Sigmoid colon (tissue), 7 donors: ENCODE data around the gene LARGE1. TPM values are rescaled to one million over a fixed set of nuclear protein-coding genes. Genes with fewer than 3 reads are reported as not detected.

Experiments used
- DNase-seq: peaks from one replicate; pipeline ENCODE4 v3.0.0-alpha.2; 2019
- H3K27ac ChIP-seq, 4 donors: fragments of 200-600 bp; sonication (generic); one replicate each; pipeline ENCODE4 v1.5.1; 2016 to 2019; ENCODE audit warnings: mild to moderate bottlenecking in 1 of 4
- H3K27me3 ChIP-seq, 3 donors: fragments of 200-600 bp; sonication (generic); one replicate each; pipeline ENCODE4 v1.5.1; 2019; ENCODE audit warnings: mild to moderate bottlenecking in 1 of 3
- H3K36me3 ChIP-seq, 4 donors: fragments of 200-600 bp; sonication (generic); one replicate each; pipeline ENCODE4 v1.5.1; 2016 to 2019
- H3K4me1 ChIP-seq, 4 donors: fragments of 200-600 bp; sonication (generic); one replicate each; pipeline ENCODE4 v1.5.1; 2017 to 2019
- H3K4me3 ChIP-seq, 4 donors: fragments of 200-600 bp; sonication (generic); one replicate each; pipeline ENCODE4 v1.5.1; 2017 to 2019; ENCODE audit warnings: mild to moderate bottlenecking in 2 of 4, moderate library complexity in 1 of 4
- H3K9me3 ChIP-seq, 4 donors: fragments of 200-600 bp in 3 of 4; sonication (generic) in 3 of 4; one replicate each; pipeline versions ENCODE4 v1.5.1 to v1.6.1; 2013 to 2019
- EP300 ChIP-seq, 4 donors: sonication (generic); formaldehyde crosslinking; IDR thresholded peaks; one replicate each; pipeline ENCODE4 v1.6.1; 2017; ENCODE audit warnings: antibody characterized with exemption in 4 of 4
- POLR2A ChIP-seq, 2 donors: fragments of 450-650 bp; IDR thresholded peaks; one replicate each; pipeline ENCODE4 v1.6.1; 2016; ENCODE audit warnings: antibody characterized with exemption in 2 of 2, mild to moderate bottlenecking in 2 of 2, moderate library complexity in 2 of 2
- POLR2AphosphoS5 ChIP-seq, 4 donors: sonication (generic); formaldehyde crosslinking; IDR thresholded peaks; one replicate each; pipeline ENCODE4 v1.6.1; 2017; ENCODE audit warnings: antibody characterized with exemption in 4 of 4
- WGBS, 2 donors: extraction: QIAGEN DNeasy Blood & Tissue Kit; methylation state at CpG; one replicate each; pipeline ENCODE4 v1.1.7; 2013; 5-methylcytosine and 5-hydroxymethylcytosine counted together
- intact Hi-C: fragments of 100-400 bp; cut with DNase I; formaldehyde crosslinking; loops from one replicate; pipeline ENCODE4 v1.15.1; 2023
- polyA plus RNA-seq, 3 donors: library from polyadenylated mRNA; stranded (reverse); fragments of 200-250 nt; gene quantifications; one replicate each; pipeline ENCODE4 v1.2.3, GENCODE V29; 2013
- total RNA-seq, 4 donors: library from RNA; depleted of rRNA; stranded (reverse); fragments of >200 nt; gene quantifications; one replicate each; pipeline ENCODE4 v1.1.0, GENCODE V29; 2016
- TF ChIP-seq, protein P1 (sequence below), 4 experiments: fragments of 450-650 bp in 3 of 4; fragments of 200-600 bp in 1 of 4; IDR thresholded peaks; one replicate each; pipeline ENCODE4 v1.5.1; 2016 to 2019; ENCODE audit warnings: antibody characterized with exemption in 4 of 4, mild to moderate bottlenecking in 3 of 4, moderate library complexity in 2 of 4
- donor health status: healthy with polysubstance abuse.
- donor health status: Bipolar disorder and iron deficiency.
- donor health status: healthy.

LARGE1 gene
- total and polyA plus RNA-seq, 7 donors, result 5.8 to 74.4 (median 38.0) TPM

DNA sequence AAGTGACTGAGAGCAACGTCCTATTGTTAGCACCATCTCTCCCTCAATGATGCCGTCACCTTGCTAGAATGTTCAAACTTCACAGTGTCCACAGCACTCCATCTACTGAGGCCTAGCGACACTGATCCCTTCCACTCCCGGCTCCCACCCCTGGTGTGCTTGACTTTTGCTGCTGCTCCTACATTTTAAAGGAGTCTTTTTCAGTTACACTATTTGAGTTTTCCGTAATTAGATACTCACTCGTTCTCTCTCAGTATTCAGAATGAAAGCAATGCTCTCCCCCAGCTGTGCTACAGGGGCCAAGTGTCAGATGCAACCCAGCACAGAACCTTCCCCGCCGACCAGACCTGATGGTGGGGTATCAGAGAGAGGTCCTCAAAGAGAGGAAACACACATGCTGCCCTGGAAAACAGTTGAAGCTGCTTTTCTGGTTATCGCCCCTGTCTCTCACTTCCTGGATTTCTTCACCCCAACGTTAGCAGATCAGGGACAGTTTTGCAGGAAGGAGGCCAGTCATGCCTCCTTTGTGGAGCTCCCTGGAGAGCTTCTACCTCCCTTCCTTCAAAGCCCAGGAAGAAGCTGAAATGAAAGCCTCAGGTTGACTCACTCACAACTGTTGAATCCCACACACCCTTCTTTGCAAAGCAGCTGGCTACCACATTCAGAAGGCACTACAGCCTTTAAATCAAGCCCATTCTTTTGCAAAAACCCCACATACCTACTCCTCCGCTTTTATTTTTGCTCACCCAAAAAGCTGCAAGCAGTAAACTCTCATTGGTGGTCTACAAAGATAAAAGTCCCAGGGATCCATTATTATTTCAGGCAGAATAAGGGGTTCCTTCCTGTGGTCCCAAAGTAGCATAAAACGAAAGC is 23.5 kb downstream of the LARGE1 start:
- peak overlapping the region in 1 of 4 donors; percentile 14 for H3K27ac ChIP-seq
- H3K4me1 ChIP-seq, result peaks cover 0 to 68% (median 57%) of the 10 kb centered on the region in 4 donors
- intact Hi-C loops, result no loop called here
- H3K27me3 ChIP-seq, result no peaks in the 10 kb centered on the region
- WGBS, 2 donors, result 76 to 87% methylated on average over 12 of the region's 12 CpGs
- DNase-seq, result no peak
- TF ChIP-seq, protein P1, sequence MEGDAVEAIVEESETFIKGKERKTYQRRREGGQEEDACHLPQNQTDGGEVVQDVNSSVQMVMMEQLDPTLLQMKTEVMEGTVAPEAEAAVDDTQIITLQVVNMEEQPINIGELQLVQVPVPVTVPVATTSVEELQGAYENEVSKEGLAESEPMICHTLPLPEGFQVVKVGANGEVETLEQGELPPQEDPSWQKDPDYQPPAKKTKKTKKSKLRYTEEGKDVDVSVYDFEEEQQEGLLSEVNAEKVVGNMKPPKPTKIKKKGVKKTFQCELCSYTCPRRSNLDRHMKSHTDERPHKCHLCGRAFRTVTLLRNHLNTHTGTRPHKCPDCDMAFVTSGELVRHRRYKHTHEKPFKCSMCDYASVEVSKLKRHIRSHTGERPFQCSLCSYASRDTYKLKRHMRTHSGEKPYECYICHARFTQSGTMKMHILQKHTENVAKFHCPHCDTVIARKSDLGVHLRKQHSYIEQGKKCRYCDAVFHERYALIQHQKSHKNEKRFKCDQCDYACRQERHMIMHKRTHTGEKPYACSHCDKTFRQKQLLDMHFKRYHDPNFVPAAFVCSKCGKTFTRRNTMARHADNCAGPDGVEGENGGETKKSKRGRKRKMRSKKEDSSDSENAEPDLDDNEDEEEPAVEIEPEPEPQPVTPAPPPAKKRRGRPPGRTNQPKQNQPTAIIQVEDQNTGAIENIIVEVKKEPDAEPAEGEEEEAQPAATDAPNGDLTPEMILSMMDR (IDR thresholded peaks at IDR 0.05), result no peak
- no peak for TF ChIP-seq POLR2A (IDR thresholded peaks at IDR 0.05)
- no peak for TF ChIP-seq POLR2AphosphoS5 (IDR thresholded peaks at IDR 0.05)
- TF ChIP-seq EP300 (IDR thresholded peaks at IDR 0.05), result no peak
- H3K9me3 ChIP-seq, result no peaks in the 10 kb centered on the region
- H3K4me3 ChIP-seq, result no peak overlapping the region
- H3K36me3 ChIP-seq, result no peaks in the 10 kb centered on the region

DNA sequence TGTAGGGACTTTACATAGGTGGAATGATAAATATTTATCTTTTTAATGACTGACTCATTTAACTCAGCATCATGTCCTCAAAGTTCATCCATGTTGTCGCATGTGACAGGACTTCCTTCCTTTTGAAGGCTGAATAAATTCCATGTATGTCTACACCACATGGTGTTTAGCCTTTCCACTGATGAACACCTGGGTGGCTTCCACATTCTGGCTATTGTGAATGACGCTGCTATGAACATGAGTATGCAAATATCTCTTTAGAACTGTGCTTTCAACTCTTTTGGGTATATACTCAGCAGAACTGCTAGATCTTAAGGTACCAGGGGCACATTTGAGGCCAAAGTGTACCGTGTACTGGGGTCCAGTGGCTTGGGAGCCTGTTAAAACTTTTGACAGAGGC is 24.1 kb downstream of the LARGE1 start:
- no peak for DNase-seq
- no peak overlapping the region for H3K4me3 ChIP-seq
- 88 to 93% methylated on average over 3 of the region's 3 CpGs for WGBS, 2 donors
- no peak overlapping the region for H3K27ac ChIP-seq
- H3K36me3 ChIP-seq, result no peaks in the 10 kb centered on the region
- no peaks in the 10 kb centered on the region for H3K9me3 ChIP-seq
- peaks cover 0 to 61% (median 51%) of the 10 kb centered on the region in 4 donors for H3K4me1 ChIP-seq
- intact Hi-C loops, result no loop called here
- TF ChIP-seq, protein P1 (IDR thresholded peaks at IDR 0.05), result no peak
- TF ChIP-seq POLR2A (IDR thresholded peaks at IDR 0.05) (no peak), POLR2AphosphoS5 (IDR thresholded peaks at IDR 0.05) (no peak), EP300 (IDR thresholded peaks at IDR 0.05) (no peak)
- no peaks in the 10 kb centered on the region for H3K27me3 ChIP-seq

DNA sequence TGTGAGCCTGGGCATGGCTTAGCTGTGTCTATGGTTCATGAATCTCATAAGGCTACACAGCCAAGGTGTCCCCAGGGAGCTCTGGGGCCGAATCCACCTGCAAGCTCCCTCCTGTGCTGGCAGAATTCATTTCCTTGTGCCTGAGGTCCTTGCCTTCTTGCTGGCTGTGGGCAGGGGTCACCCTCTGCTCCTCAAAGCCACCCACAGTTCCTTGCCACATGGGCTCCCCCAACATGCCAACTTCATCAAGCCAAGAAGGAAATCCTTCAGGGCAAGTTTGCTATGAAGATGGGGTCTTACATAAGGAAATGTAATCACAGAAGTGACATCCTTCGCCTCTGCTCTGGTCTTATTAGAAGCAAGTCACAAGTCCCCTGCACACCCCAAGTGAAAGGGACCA is 24.8 kb downstream of the LARGE1 start:
- peaks cover 0 to 58% (median 43%) of the 10 kb centered on the region in 4 donors for H3K4me1 ChIP-seq
- H3K36me3 ChIP-seq, result no peaks in the 10 kb centered on the region
- DNase-seq, result no peak
- no peak overlapping the region for H3K4me3 ChIP-seq
- no peaks in the 10 kb centered on the region for H3K27me3 ChIP-seq
- 90 to 91% methylated on average over 2 of the region's 2 CpGs for WGBS, 2 donors
- intact Hi-C loops, result no loop called here
- H3K27ac ChIP-seq, result no peak overlapping the region
- TF ChIP-seq POLR2A (IDR thresholded peaks at IDR 0.05), result no peak
- no peak for TF ChIP-seq EP300 (IDR thresholded peaks at IDR 0.05)
- TF ChIP-seq POLR2AphosphoS5 (IDR thresholded peaks at IDR 0.05), result no peak
- TF ChIP-seq, protein P1 (IDR thresholded peaks at IDR 0.05), result no peak
- H3K9me3 ChIP-seq, result no peaks in the 10 kb centered on the region

DNA sequence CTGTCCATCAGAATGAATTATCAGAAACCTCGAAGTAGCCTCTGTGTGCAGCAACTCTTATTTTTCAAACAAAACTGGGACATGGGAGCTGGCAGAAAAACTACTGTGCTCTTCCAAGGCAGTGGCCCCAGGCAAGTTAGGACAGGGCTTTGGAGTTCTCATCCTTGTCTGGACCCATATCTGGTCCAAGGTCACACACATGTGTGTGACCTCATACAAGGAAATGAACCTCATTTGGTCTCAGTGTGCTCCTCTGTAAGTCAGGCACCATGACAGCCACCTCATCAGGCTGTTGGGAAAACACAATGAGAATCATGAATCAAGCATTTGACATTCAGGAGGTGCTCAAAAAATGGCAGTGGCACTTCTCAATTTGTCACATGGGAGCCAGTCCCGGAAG is 25.8 kb downstream of the LARGE1 start:
- Histone ChIP-seq H3K27ac (no peak overlapping the region), H3K4me3 (no peak overlapping the region), H3K27me3 (no peaks in the 10 kb centered on the region), H3K36me3 (no peaks in the 10 kb centered on the region), H3K4me1 (peaks cover 0 to 56% (median 42%) of the 10 kb centered on the region in 4 donors), H3K9me3 (no peaks in the 10 kb centered on the region)
- intact Hi-C loops, result no loop called here
- TF ChIP-seq EP300 (IDR thresholded peaks at IDR 0.05) (no peak), POLR2AphosphoS5 (IDR thresholded peaks at IDR 0.05) (no peak), POLR2A (IDR thresholded peaks at IDR 0.05) (no peak)
- TF ChIP-seq, protein P1 (IDR thresholded peaks at IDR 0.05), result no peak
- 92 to 95% methylated on average over 2 of the region's 2 CpGs for WGBS, 2 donors
- no peak for DNase-seq
